CD4-positive, alpha-beta memory T cell (primary cell): ENCODE measurements around the gene CLRN1. TPM values are rescaled to one million over a fixed set of nuclear protein-coding genes. Genes with fewer than 3 reads are reported as not detected.

Source experiments
- CTCF ChIA-PET: fragments of 350-600 bp; sonication (Branson Sonifier 250); formaldehyde crosslinking; loops from one replicate; lab custom pipeline; 2021; ENCODE audit warnings: inconsistent platforms; ENCODE audit not compliant: partially characterized antibody; lab: Charles Lee
- POLR2A ChIA-PET: fragments of 350-600 bp; sonication (Branson Sonifier 250); formaldehyde crosslinking; loops from one replicate; lab custom pipeline; 2021; ENCODE audit not compliant: partially characterized antibody; lab: Charles Lee
- DNase-seq, 5 donors: peaks; one replicate each; pipeline versions ENCODE4 v3.0.0 to v3.0.0-alpha.2; 2020 to 2022; ENCODE audit warnings: mixed read lengths in 1 of 5
- H3K27ac ChIP-seq: one replicate; pipeline ENCODE4 v1.7.0; 2013; ENCODE audit warnings: low read depth, low read length
- H3K27me3 ChIP-seq: 2 replicates; pipeline ENCODE4 v1.7.0; 2013; ENCODE audit warnings: mild to moderate bottlenecking, low read length, moderate library complexity; ENCODE audit not compliant: insufficient read depth
- H3K36me3 ChIP-seq: 2 replicates; pipeline ENCODE4 v1.7.0; 2013; ENCODE audit warnings: mild to moderate bottlenecking, low read length, moderate library complexity; ENCODE audit not compliant: insufficient read depth
- H3K4me1 ChIP-seq: 2 replicates; pipeline ENCODE4 v1.7.0; 2013; ENCODE audit warnings: mild to moderate bottlenecking, low read length, moderate library complexity; ENCODE audit not compliant: insufficient read depth
- H3K4me3 ChIP-seq, 2 donors: one replicate each; pipeline ENCODE4 v1.7.0; 2013; ENCODE audit warnings: low read length in 2 of 2, mild to moderate bottlenecking in 1 of 2
- H3K9me3 ChIP-seq, 2 donors: one replicate each; pipeline ENCODE4 v1.7.0; 2013; ENCODE audit warnings: low read length in 2 of 2, control low read depth in 1 of 2; ENCODE audit not compliant: control insufficient read depth in 1 of 2
- H3K27ac Mint-ChIP-seq, 7 donors: one replicate each; pipeline ENCODE4 v1.8.0; 2020 to 2021; ENCODE audit warnings: mixed read lengths in 7 of 7, mild to moderate bottlenecking in 6 of 7, inconsistent platforms in 3 of 7, moderate library complexity in 3 of 7
- H3K27me3 Mint-ChIP-seq, 2 donors: one replicate each; pipeline ENCODE4 v1.8.0; 2020 to 2021; ENCODE audit warnings: mixed read lengths in 2 of 2
- H3K36me3 Mint-ChIP-seq, 2 donors: one replicate each; pipeline ENCODE4 v1.8.0; 2020 to 2021; ENCODE audit warnings: mixed read lengths in 2 of 2, inconsistent platforms in 1 of 2, mild to moderate bottlenecking in 1 of 2
- H3K4me1 Mint-ChIP-seq, 4 donors: one replicate each; pipeline ENCODE4 v1.8.0; 2020 to 2021; ENCODE audit warnings: mixed read lengths in 4 of 4, mild to moderate bottlenecking in 1 of 4
- H3K4me3 Mint-ChIP-seq, 8 donors: one replicate each; pipeline ENCODE4 v1.8.0; 2020 to 2021; ENCODE audit warnings: mixed read lengths in 8 of 8, mild to moderate bottlenecking in 7 of 8, moderate library complexity in 6 of 8, inconsistent platforms in 3 of 8
- H3K9me3 Mint-ChIP-seq, 8 donors: one replicate each; pipeline ENCODE4 v1.8.0; 2020 to 2021; ENCODE audit warnings: mixed read lengths in 8 of 8, mild to moderate bottlenecking in 5 of 8, inconsistent platforms in 3 of 8, moderate library complexity in 1 of 8
- intact Hi-C: fragments of 100-400 bp; cut with micrococcal nuclease; formaldehyde crosslinking; loops from one replicate; pipeline ENCODE4 v1.15.1; 2023
- polyA plus RNA-seq, 2 donors: library from polyadenylated mRNA; unstranded; fragments of 300-500 nt; fragmentation: Illumina TruSeq; gene quantifications; one replicate each; pipeline ENCODE4 v1.2.3, GENCODE V29; 2021
- total RNA-seq, 2 experiments: library from RNA; stranded (reverse); gene quantifications; one replicate each; pipeline ENCODE4 v1.2.3, GENCODE V29; 2021

CLRN1 gene
- total and polyA plus RNA-seq, 4 experiments from 2014 or later: not detected

GRCh38 chr3:150975992-150976368 is 3.5 kb upstream of the CLRN1 start:
- Histone ChIP-seq H3K4me3 (no peak overlapping the region), H3K4me1 (no peaks in the 10 kb centered on the region), H3K36me3 (no peaks in the 10 kb centered on the region), H3K27ac (no peak overlapping the region), H3K27me3 (no peaks in the 10 kb centered on the region), H3K9me3 (no peaks in the 10 kb centered on the region)
- Mint-ChIP-seq H3K36me3 (no peaks in the 10 kb centered on the region), H3K4me3 (no peak overlapping the region), H3K27ac (no peak overlapping the region), H3K9me3 (peaks cover 0 to 2% (median 0%) of the 10 kb centered on the region in 8 donors), H3K4me1 (no peaks in the 10 kb centered on the region), H3K27me3 (peaks cover 12 to 16% of the 10 kb centered on the region in 2 donors)
- ChIA-PET POLR2A (no interaction called here), CTCF (no interaction called here)
- intact Hi-C loops: no loop called here
- no peak for DNase-seq

GRCh38 chr3:150975086-150975991 is 2.8 kb upstream of the CLRN1 start:
- H3K36me3 Mint-ChIP-seq: no peaks in the 10 kb centered on the region
- Histone ChIP-seq H3K9me3 (no peaks in the 10 kb centered on the region), H3K4me3 (no peak overlapping the region), H3K27ac (no peak overlapping the region), H3K36me3 (no peaks in the 10 kb centered on the region), H3K27me3 (no peaks in the 10 kb centered on the region), H3K4me1 (no peaks in the 10 kb centered on the region)
- no peak overlapping the region for H3K4me3 Mint-ChIP-seq
- H3K27me3 Mint-ChIP-seq: peaks cover 11 to 17% of the 10 kb centered on the region in 2 donors
- ChIA-PET POLR2A (no interaction called here), CTCF (no interaction called here)
- H3K27ac Mint-ChIP-seq: no peak overlapping the region
- DNase-seq: no peak
- intact Hi-C loops: no loop called here
- peaks cover 0 to 2% (median 0%) of the 10 kb centered on the region in 8 donors for H3K9me3 Mint-ChIP-seq
- no peaks in the 10 kb centered on the region for H3K4me1 Mint-ChIP-seq

DNA sequence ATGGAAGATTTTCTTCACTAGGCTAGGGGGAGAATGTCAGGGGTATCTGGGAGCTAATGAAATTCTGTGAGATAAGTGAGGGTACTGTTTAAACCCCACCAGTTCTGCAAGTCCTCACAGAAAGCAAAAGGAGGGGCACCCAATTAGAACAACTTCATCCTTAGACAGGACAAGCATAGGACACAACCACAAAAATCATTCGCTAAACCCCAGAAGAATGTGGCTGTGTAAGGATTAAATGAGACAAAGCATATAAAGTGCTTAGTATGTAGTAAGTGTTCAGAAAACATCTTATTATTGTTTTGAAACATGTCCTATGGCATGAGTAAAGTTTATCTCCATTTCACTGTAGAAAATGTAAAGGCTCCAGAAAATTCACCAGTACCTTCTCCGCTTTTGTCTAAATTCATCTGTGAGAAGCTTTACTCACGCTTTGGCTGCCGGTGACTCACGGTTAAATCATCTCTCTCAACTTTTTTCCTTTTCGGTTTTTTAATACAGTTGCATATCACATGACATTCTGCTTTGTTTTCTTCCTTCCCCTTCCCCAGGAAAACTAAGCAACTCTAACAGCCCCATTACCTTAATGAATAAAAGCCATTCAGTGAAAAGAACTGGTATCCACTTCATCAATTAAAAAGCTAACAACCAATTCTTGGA is 1.7 kb downstream of the CLRN1 start:
- H3K4me3 Mint-ChIP-seq: no peak overlapping the region
- no peaks in the 10 kb centered on the region for H3K9me3 Mint-ChIP-seq
- Histone ChIP-seq H3K9me3 (no peaks in the 10 kb centered on the region), H3K27me3 (no peaks in the 10 kb centered on the region), H3K36me3 (no peaks in the 10 kb centered on the region), H3K27ac (no peak overlapping the region), H3K4me3 (no peak overlapping the region), H3K4me1 (no peaks in the 10 kb centered on the region)
- POLR2A ChIA-PET: no interaction called here
- intact Hi-C loops: no loop called here
- H3K4me1 Mint-ChIP-seq: no peaks in the 10 kb centered on the region
- peak overlapping the region in 1 of 7 donors; percentile 33 for H3K27ac Mint-ChIP-seq
- no peak for DNase-seq
- H3K36me3 Mint-ChIP-seq: no peaks in the 10 kb centered on the region
- CTCF ChIA-PET: no interaction called here
- peaks cover 7 to 17% of the 10 kb centered on the region in 2 donors for H3K27me3 Mint-ChIP-seq

- Histone ChIP-seq H3K27ac (no peak overlapping the region), H3K27me3 (no peaks in the 10 kb centered on the region), H3K36me3 (no peaks in the 10 kb centered on the region), H3K9me3 (no peaks in the 10 kb centered on the region), H3K4me1 (no peaks in the 10 kb centered on the region), H3K4me3 (no peak overlapping the region)
- ChIA-PET CTCF (no interaction called here), POLR2A (no interaction called here)
- no peak overlapping the region for H3K4me3 Mint-ChIP-seq
- H3K27me3 Mint-ChIP-seq: peaks cover 16 to 27% of the 10 kb centered on the region in 2 donors
- no peak overlapping the region for H3K27ac Mint-ChIP-seq
- no peak for DNase-seq
- intact Hi-C loops: no loop called here
- no peaks in the 10 kb centered on the region for H3K4me1 Mint-ChIP-seq
- no peaks in the 10 kb centered on the region for H3K9me3 Mint-ChIP-seq
- H3K36me3 Mint-ChIP-seq: no peaks in the 10 kb centered on the region
Observed at GRCh38 chr3:150968341-150969035, 4.0 kb downstream of the CLRN1 start.

- Histone ChIP-seq H3K4me3 (no peak overlapping the region), H3K36me3 (no peaks in the 10 kb centered on the region), H3K4me1 (no peaks in the 10 kb centered on the region), H3K27ac (no peak overlapping the region), H3K9me3 (no peaks in the 10 kb centered on the region), H3K27me3 (no peaks in the 10 kb centered on the region)
- ChIA-PET POLR2A (no interaction called here), CTCF (no interaction called here)
- Mint-ChIP-seq H3K27me3 (peaks cover 20 to 26% of the 10 kb centered on the region in 2 donors), H3K4me1 (no peaks in the 10 kb centered on the region), H3K4me3 (no peak overlapping the region), H3K27ac (no peak overlapping the region), H3K36me3 (no peaks in the 10 kb centered on the region), H3K9me3 (no peaks in the 10 kb centered on the region)
- intact Hi-C loops: no loop called here
- no peak for DNase-seq
Observed at GRCh38 chr3:150965436-150965835, 7.1 kb downstream of the CLRN1 start.

DNA sequence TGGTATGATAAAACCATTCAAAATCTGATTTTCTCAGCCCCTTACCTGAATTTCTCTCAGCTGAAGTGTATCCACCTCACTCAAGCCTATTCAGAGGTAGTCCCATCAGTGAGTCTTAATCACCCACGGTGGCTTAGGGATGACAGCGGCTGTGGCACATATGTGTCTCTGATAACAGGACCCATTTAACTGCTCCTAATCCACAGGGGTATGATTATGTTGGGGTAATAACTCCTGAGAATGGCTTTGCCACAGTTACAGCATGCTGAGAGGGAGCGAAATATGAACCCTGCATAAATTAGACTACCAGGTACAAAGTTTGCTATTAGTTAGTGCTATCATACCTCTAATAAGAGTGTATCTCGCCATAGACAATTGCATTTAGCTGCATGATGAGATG is 10.6 kb downstream of the CLRN1 start:
- Histone ChIP-seq H3K4me1 (no peaks in the 10 kb centered on the region), H3K36me3 (no peaks in the 10 kb centered on the region), H3K27ac (no peak overlapping the region), H3K4me3 (no peak overlapping the region), H3K9me3 (no peaks in the 10 kb centered on the region), H3K27me3 (no peaks in the 10 kb centered on the region)
- H3K4me3 Mint-ChIP-seq: no peak overlapping the region
- no peaks in the 10 kb centered on the region for H3K36me3 Mint-ChIP-seq
- H3K9me3 Mint-ChIP-seq: peaks cover 0 to 2% (median 0%) of the 10 kb centered on the region in 8 donors
- intact Hi-C loops: no loop called here
- CTCF ChIA-PET: no interaction called here
- no peak for DNase-seq
- H3K27ac Mint-ChIP-seq: no peak overlapping the region
- H3K27me3 Mint-ChIP-seq: peaks cover 31 to 33% of the 10 kb centered on the region in 2 donors
- no peaks in the 10 kb centered on the region for H3K4me1 Mint-ChIP-seq
- POLR2A ChIA-PET: no interaction called here
